Trophoblast cell (in vitro differentiated cells and primary cell): Measurements from ENCODE around the gene DRAXIN.

Experiments used
- DNase-seq, 2 donors: peaks; one replicate each; pipeline ENCODE4 v3.0.0-alpha.2; 2016
- H2AFZ ChIP-seq: 2 replicates; pipeline ENCODE4 v1.6.1; 2013; ENCODE audit warnings: low read length, moderate library complexity, mild to moderate bottlenecking; ENCODE audit not compliant: insufficient read depth, poor library complexity
- H2AK5ac ChIP-seq: 2 replicates; pipeline ENCODE4 v1.6.1; 2013; ENCODE audit warnings: mild to moderate bottlenecking, low read length
- H2BK120ac ChIP-seq: 2 replicates; pipeline ENCODE4 v1.6.1; 2013; ENCODE audit warnings: low read length, mild to moderate bottlenecking, moderate library complexity; ENCODE audit not compliant: insufficient read depth, poor library complexity
- H2BK12ac ChIP-seq: 2 replicates; pipeline ENCODE4 v1.6.1; 2013; ENCODE audit warnings: mild to moderate bottlenecking, low read length, moderate library complexity
- H2BK5ac ChIP-seq: 2 replicates; pipeline ENCODE4 v1.6.1; 2013; ENCODE audit warnings: low read length, low read depth, moderate library complexity, mild to moderate bottlenecking; ENCODE audit not compliant: poor library complexity
- H3K14ac ChIP-seq: 2 replicates; pipeline ENCODE4 v1.6.1; 2013; ENCODE audit warnings: mild to moderate bottlenecking, low read length
- H3K18ac ChIP-seq: 2 replicates; pipeline ENCODE4 v1.6.1; 2013; ENCODE audit warnings: mild to moderate bottlenecking, low read length
- H3K23ac ChIP-seq: 2 replicates; pipeline ENCODE4 v1.6.1; 2013; ENCODE audit warnings: low read length
- H3K27ac ChIP-seq: 2 replicates; pipeline ENCODE4 v1.5.1; 2013; ENCODE audit warnings: low read depth, mild to moderate bottlenecking, inconsistent platforms, low read length, moderate library complexity
- H3K27me3 ChIP-seq: 2 replicates; pipeline ENCODE4 v1.6.1; 2013; ENCODE audit warnings: inconsistent platforms, mild to moderate bottlenecking, low read length, moderate library complexity; ENCODE audit not compliant: insufficient read depth
- H3K36me3 ChIP-seq, 2 experiments: 1 replicate in 1 of 2; 2 replicates in 1 of 2; pipeline ENCODE4 v1.6.1; 2013; ENCODE audit warnings: low read length in 2 of 2, mild to moderate bottlenecking in 2 of 2, moderate library complexity in 1 of 2; ENCODE audit not compliant: insufficient read depth in 2 of 2, control insufficient read depth in 1 of 2
- H3K4ac ChIP-seq: 2 replicates; pipeline ENCODE4 v1.6.1; 2013; ENCODE audit warnings: low read depth, mild to moderate bottlenecking, low read length, moderate library complexity
- H3K4me1 ChIP-seq, 2 experiments: 1 replicate in 1 of 2; 2 replicates in 1 of 2; pipeline ENCODE4 v1.6.1; 2013; ENCODE audit warnings: low read length in 2 of 2, mild to moderate bottlenecking in 2 of 2, moderate library complexity in 1 of 2; ENCODE audit not compliant: insufficient read depth in 2 of 2, control insufficient read depth in 1 of 2
- H3K4me2 ChIP-seq: 2 replicates; pipeline ENCODE4 v1.6.1; 2013; ENCODE audit warnings: inconsistent platforms, mild to moderate bottlenecking, low read length, moderate library complexity
- H3K4me3 ChIP-seq: 2 replicates; pipeline ENCODE4 v1.5.1; 2013; ENCODE audit warnings: mild to moderate bottlenecking, low read depth, low read length, inconsistent platforms
- H3K79me1 ChIP-seq: one replicate; pipeline ENCODE4 v1.6.1; 2013; ENCODE audit warnings: low read length
- H3K79me2 ChIP-seq: 2 replicates; pipeline ENCODE4 v1.6.1; 2013; ENCODE audit warnings: low read length, mild to moderate bottlenecking; ENCODE audit not compliant: control insufficient read depth, insufficient read depth, poor library complexity
- H3K9ac ChIP-seq: 2 replicates; pipeline ENCODE4 v1.6.1; 2013; ENCODE audit warnings: mild to moderate bottlenecking, low read length
- H3K9me3 ChIP-seq: 2 replicates; pipeline ENCODE4 v1.6.1; 2013; ENCODE audit warnings: low read depth, mild to moderate bottlenecking, control low read depth, inconsistent platforms, low read length; ENCODE audit not compliant: insufficient read depth
- H4K12ac ChIP-seq: 2 replicates; pipeline ENCODE4 v1.6.1; 2013; ENCODE audit warnings: low read depth, mild to moderate bottlenecking, low read length, moderate library complexity
- H4K8ac ChIP-seq: 2 replicates; pipeline ENCODE4 v1.6.1; 2013; ENCODE audit warnings: low read depth, mild to moderate bottlenecking, low read length, moderate library complexity
- H4K91ac ChIP-seq: one replicate; pipeline ENCODE4 v1.6.1; 2013; ENCODE audit warnings: low read depth, mild to moderate bottlenecking, low read length, moderate library complexity
- WGBS: extraction: QIAGEN DNeasy Blood & Tissue Kit; methylation state at CpG from one replicate; pipeline ENCODE4 v1.1.7; 2013; ENCODE audit warnings: missing lambda C conversion rate; ENCODE audit not compliant: insufficient read length, insufficient coverage; ENCODE audit errors: extremely low coverage; 5-methylcytosine and 5-hydroxymethylcytosine counted together

Gene DRAXIN

GRCh38 chr1:11648039-11648438 is 43.5 kb upstream of the DRAXIN start:
- Histone ChIP-seq H3K79me1 (no peaks in the 10 kb centered on the region), H3K36me3 (no peaks in the 10 kb centered on the region), H3K9me3 (peaks cover 2% of the 10 kb centered on the region), H3K14ac (no peak overlapping the region), H4K8ac (no peak overlapping the region), H3K79me2 (no peaks in the 10 kb centered on the region), H3K18ac (no peak overlapping the region), H3K4me3 (no peak overlapping the region), H3K27ac (no peak overlapping the region), H4K12ac (no peak overlapping the region), H2BK5ac (no peak overlapping the region), H4K91ac (no peak overlapping the region), H3K9ac (no peak overlapping the region), H2BK12ac (no peak overlapping the region), H2AFZ (no peak overlapping the region), H3K23ac (no peak overlapping the region), H2BK120ac (no peak overlapping the region), H3K27me3 (no peaks in the 10 kb centered on the region), H2AK5ac (no peak overlapping the region), H3K4me2 (no peak overlapping the region), H3K4me1 (peaks cover 0 to 8% of the 10 kb centered on the region in 2 experiments), H3K4ac (no peak overlapping the region)
- no CpG with 5 or more reads among the region's 6 CpGs for WGBS
- DNase-seq: no peak

- Histone ChIP-seq H3K36me3 (no peaks in the 10 kb centered on the region), H3K79me2 (no peaks in the 10 kb centered on the region), H3K27me3 (no peaks in the 10 kb centered on the region), H3K9me3 (peaks cover 2% of the 10 kb centered on the region), H3K79me1 (peaks cover 3% of the 10 kb centered on the region), H2BK120ac (no peak overlapping the region), H3K4me2 (no peak overlapping the region), H4K12ac (no peak overlapping the region), H3K18ac (no peak overlapping the region), H3K4me3 (no peak overlapping the region), H2BK12ac (no peak overlapping the region), H4K8ac (no peak overlapping the region), H2BK5ac (no peak overlapping the region), H3K4me1 (peaks cover 3 to 13% of the 10 kb centered on the region in 2 experiments), H3K27ac (no peak overlapping the region), H3K4ac (no peak overlapping the region), H2AFZ (no peak overlapping the region), H3K14ac (no peak overlapping the region), H3K9ac (no peak overlapping the region), H4K91ac (no peak overlapping the region), H3K23ac (no peak overlapping the region), H2AK5ac (no peak overlapping the region)
- WGBS: no CpG with 5 or more reads among the region's 30 CpGs
- no peak for DNase-seq
Observed at GRCh38 chr1:11648732-11649158, 42.8 kb upstream of the DRAXIN start.

- no CpG with 5 or more reads among the region's 9 CpGs for WGBS
- Histone ChIP-seq H4K8ac (no peak overlapping the region), H3K4me1 (peaks cover 6 to 13% of the 10 kb centered on the region in 2 experiments), H2BK12ac (no peak overlapping the region), H3K14ac (no peak overlapping the region), H2BK5ac (no peak overlapping the region), H3K4ac (no peak overlapping the region), H3K27me3 (no peaks in the 10 kb centered on the region), H2BK120ac (no peak overlapping the region), H3K23ac (no peak overlapping the region), H3K79me1 (peaks cover 8% of the 10 kb centered on the region), H3K18ac (no peak overlapping the region), H4K91ac (no peak overlapping the region), H3K36me3 (no peaks in the 10 kb centered on the region), H3K4me3 (no peak overlapping the region), H2AFZ (no peak overlapping the region), H3K9ac (no peak overlapping the region), H2AK5ac (no peak overlapping the region), H4K12ac (no peak overlapping the region), H3K79me2 (no peaks in the 10 kb centered on the region), H3K9me3 (peaks cover 2% of the 10 kb centered on the region), H3K27ac (no peak overlapping the region), H3K4me2 (no peak overlapping the region)
- DNase-seq: no peak
Observed at GRCh38 chr1:11649237-11649623, 42.3 kb upstream of the DRAXIN start.

GRCh38 chr1:11649624-11650330 is 41.7 kb upstream of the DRAXIN start:
- no peak overlapping the region for H3K23ac ChIP-seq
- no peaks in the 10 kb centered on the region for H3K79me2 ChIP-seq
- peaks cover 2% of the 10 kb centered on the region for H3K9me3 ChIP-seq
- WGBS: no CpG with 5 or more reads among the region's 21 CpGs
- no peaks in the 10 kb centered on the region for H3K36me3 ChIP-seq
- no peak overlapping the region for H4K12ac ChIP-seq
- no peak overlapping the region for H4K8ac ChIP-seq
- H2AK5ac ChIP-seq: no peak overlapping the region
- no peak overlapping the region for H3K4ac ChIP-seq
- H3K27ac ChIP-seq: no peak overlapping the region
- H2BK120ac ChIP-seq: no peak overlapping the region
- no peak overlapping the region for H3K9ac ChIP-seq
- H3K4me3 ChIP-seq: peak overlapping the region; percentile 14
- no peak overlapping the region for H3K14ac ChIP-seq
- H2BK5ac ChIP-seq: no peak overlapping the region
- H3K4me2 ChIP-seq: no peak overlapping the region
- no peak overlapping the region for H3K18ac ChIP-seq
- DNase-seq: no peak
- H2BK12ac ChIP-seq: no peak overlapping the region
- no peak overlapping the region for H2AFZ ChIP-seq
- peaks cover 6 to 13% of the 10 kb centered on the region in 2 experiments for H3K4me1 ChIP-seq
- no peak overlapping the region for H4K91ac ChIP-seq
- H3K27me3 ChIP-seq: no peaks in the 10 kb centered on the region
- H3K79me1 ChIP-seq: peaks cover 10% of the 10 kb centered on the region
